ENCODE results near the gene PFN3.

PFN3 gene

DNA sequence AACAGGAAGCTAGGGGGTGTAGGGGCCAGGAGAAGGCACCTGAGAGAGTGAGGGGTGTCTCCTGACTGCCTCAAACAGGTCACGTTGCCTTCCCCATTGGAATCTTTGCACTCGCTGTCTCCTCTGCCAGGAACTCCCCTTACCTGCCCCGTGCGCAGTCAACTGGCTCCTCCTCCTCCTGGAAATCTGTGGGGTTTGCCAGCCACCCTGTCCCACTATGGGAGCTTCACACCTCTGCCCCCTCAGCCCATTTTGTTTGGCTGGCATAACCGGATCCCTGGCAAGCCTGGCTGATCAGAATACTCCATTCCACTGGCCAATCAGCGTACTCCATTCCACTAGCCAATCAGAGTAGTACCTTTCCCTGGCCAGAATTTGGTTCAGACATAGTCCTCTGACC lies 26.7 kb downstream of the PFN3 start:
- DNase-seq (ENCODE audit: low read depth, low spot score), result no peak

DNA sequence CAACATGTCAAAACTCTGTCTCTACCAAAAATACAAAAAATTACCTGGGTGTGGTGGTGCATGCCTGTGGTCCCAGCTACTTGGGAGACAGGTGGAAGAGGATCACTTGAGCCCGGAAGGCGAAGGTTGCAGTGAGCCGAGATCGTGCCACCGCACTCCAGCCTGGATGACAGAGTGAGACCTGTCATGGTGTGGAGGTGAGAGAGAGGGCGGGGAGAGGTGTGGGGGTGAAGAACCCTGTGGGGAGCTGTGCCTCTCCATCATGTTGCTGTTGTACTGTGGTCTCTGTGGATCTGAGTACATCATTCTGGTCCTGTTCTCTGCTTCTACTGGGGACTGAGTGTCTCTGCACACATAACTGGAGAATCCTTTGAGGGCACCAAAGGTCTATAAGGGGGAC lies 27.6 kb downstream of the PFN3 start:
- DNase-seq (ENCODE audit: low read depth, low spot score), result no peak

GRCh38 chr5:177372034-177372896 lies 28.2 kb downstream of the PFN3 start:
- DNase-seq (ENCODE audit: low read depth, low spot score), result no peak

DNA sequence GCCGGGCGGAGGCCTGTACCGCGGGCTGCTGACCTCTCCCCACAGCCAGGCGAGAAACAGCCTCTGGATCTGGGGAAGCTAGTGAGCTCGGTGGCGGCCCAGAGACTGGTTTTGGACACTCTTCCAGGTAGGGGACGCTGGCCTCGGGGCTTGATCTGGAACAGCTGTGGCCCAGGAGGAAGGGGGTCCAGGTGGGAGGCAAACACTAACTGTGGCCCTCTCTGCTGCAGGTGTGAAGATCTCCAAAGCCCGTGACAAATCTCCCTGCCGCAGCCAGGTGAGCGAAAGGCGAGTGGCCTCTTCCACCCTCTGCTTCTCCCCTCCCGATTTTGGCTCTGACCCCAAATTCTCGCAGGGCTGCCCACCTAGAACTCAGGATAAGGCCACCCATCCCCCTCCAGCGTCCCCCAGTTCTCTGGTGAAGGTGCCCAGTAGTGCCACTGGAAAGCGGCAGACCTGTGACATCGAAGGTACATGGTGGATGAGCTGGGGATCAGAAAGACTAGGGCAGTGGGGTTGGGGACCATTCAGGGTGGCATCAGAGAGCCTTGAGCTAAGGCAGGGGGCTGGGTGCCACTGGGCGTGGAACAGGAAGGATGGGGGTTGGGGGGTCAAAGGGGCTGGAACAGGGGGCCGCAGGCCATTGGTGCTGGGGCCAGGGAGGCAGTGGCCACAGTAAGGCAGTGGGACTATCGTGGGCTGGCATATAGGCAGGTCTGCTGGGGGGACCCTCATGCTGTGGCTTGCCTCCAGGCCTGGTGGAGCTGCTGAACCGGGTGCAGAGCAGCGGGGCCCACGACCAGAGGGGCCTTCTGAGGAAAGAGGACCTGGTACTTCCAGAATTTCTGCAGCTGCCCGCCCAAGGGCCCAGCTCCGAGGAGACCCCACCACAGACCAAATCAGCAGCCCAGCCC lies 29.1 kb downstream of the PFN3 start:
- no peak for DNase-seq (ENCODE audit: low read depth, low spot score)

GRCh38 chr5:177370488-177371119 lies 29.9 kb downstream of the PFN3 start:
- peak; percentile 93 for DNase-seq (ENCODE audit: low read depth, low spot score)

- DNase-seq (ENCODE audit: low read depth, low spot score), result no peak
Measured at GRCh38 chr5:177369645-177370440, 30.6 kb downstream of the PFN3 start.

GRCh38 chr5:177368869-177369644 lies 31.4 kb downstream of the PFN3 start:
- no peak for DNase-seq (ENCODE audit: low read depth, low spot score)

- no peak for DNase-seq (ENCODE audit: low read depth, low spot score)
Measured at GRCh38 chr5:177367981-177368868, 32.2 kb downstream of the PFN3 start.

GRCh38 chr5:177367323-177367848 lies 33.1 kb downstream of the PFN3 start:
- DNase-seq (ENCODE audit: low read depth, low spot score), result no peak

DNA sequence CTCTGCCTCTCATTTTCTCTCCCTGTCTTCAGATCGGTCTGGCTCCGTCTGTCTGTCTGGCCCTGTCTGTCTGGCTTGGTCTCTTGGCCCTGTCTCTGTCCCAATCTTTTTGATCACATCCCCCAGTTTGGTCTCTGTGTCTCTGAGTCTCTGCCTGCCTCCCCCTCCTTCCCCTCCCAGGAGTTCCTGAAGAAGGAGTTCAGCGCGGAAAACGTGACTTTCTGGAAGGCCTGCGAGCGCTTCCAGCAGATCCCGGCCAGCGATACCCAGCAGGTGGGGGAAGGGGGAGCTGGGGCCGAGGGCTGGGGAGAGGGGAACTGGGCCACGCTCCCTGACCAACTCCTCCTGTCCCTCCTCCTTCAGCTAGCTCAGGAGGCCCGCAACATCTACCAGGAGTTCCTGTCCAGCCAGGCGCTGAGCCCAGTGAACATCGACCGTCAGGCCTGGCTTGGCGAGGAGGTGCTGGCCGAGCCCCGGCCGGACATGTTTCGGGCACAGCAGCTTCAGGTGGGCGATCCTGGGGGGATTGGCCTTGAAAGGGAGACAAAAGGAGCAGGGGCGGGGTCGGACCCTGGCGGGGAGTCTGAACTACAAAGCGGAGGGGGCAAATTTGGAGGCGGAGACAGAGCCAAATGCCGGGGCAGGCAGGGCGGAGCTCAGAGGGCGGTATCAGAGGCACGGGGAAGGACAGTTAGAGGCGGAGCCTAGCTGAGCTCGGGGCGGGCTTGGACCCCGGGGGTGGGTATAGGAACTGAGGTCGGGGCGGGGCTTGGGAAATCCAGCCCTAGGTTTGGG lies 33.7 kb downstream of the PFN3 start:
- DNase-seq (ENCODE audit: low read depth, low spot score), result no peak

DNA sequence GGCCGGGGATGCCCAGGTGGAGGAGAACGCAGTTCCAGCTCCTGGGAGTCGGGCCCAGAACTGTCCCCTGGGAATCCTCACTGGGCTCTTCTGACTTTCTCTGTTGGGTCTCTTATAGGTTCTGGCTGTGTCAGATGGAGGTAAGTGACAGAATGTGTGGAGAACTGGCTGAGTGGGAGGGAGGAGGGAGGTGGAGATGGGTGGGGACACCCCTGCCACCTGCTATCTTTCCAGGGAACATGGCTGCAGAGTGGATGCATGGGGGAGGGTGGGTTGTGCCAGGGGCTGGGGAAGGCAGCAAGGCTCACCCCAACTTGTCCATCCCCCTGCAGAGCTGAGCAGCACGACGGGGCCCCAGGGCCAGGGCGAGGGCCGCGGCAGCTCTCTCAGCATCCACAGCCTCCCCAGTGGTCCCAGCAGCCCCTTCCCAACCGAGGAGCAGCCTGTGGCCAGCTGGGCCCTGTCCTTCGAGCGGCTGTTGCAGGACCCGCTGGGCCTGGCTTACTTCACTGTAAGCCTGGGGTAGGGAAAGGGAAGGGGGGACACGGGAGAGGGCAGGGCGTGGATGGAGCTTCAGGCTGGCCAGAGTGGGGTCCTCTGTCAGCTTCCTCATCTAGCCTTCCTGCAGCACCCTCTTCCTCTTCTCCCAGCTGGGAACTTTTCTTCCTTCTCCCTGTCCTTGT lies 34.5 kb downstream of the PFN3 start:
- DNase-seq (ENCODE audit: low read depth, low spot score), result no peak

GRCh38 chr5:177364159-177364962 lies 36.1 kb downstream of the PFN3 start:
- DNase-seq (ENCODE audit: low read depth, low spot score), result no peak

- DNase-seq (ENCODE audit: low read depth, low spot score), result no peak
Measured at GRCh38 chr5:177363565-177363964, 36.9 kb downstream of the PFN3 start.

GRCh38 chr5:177362610-177363507 lies 37.6 kb downstream of the PFN3 start:
- no peak for DNase-seq (ENCODE audit: low read depth, low spot score)

DNA sequence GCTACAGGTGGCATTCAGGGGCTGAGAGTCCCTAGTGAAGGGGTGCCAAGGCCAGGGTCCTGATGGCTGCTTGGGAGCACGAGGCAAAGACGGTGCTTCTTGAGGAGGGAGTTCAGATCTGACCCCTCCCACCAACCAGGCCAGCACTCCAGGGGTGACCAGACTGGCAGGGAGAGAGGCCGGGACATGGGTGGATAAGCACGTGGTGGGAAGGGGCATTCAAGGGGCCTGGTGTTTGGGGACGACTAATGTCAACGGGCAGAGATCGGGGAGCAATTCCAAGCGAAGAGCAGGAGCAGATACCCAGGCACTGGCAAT lies 38.2 kb downstream of the PFN3 start:
- DNase-seq (ENCODE audit: low read depth, low spot score), result no peak
